K562 (cell line): Measurements from ENCODE around the gene RPL19. TPM values are rescaled to one million over a fixed set of nuclear protein-coding genes. Genes with fewer than 3 reads are reported as not detected.

Experiments used
- COPS2 ChIP-seq: fragments of 450-650 bp; conservative IDR thresholded peaks from 2 replicates; pipeline ENCODE4 v1.6.1; 2016; ENCODE audit warnings: mild to moderate bottlenecking, moderate library complexity
- DMBX1 ChIP-seq: fragments of 250-450 bp; sonication (Bioruptor Pico); IDR thresholded peaks from 2 replicates; pipeline ENCODE4 v1.8.0; 2022; ENCODE audit warnings: inconsistent platforms, mild to moderate bottlenecking, moderate library complexity, borderline replicate concordance
- ESRRA ChIP-seq: fragments of 450-650 bp; IDR thresholded peaks from 2 replicates; pipeline ENCODE4 v1.6.1; 2014; ENCODE audit warnings: low read depth, mild to moderate bottlenecking, moderate library complexity, borderline replicate concordance
- ETV5 ChIP-seq: sonication (generic); formaldehyde crosslinking; IDR thresholded peaks from 2 replicates; pipeline ENCODE4 v1.4.0; 2020; ENCODE audit warnings: low read depth, mild to moderate bottlenecking, missing genetic modification reagents
- FOXA1 ChIP-seq: fragments of 450-650 bp; IDR thresholded peaks from 2 replicates; pipeline ENCODE4 v1.6.1; 2016; ENCODE audit warnings: mild to moderate bottlenecking, borderline replicate concordance
- GATAD2B ChIP-seq: fragments of 450-650 bp; IDR thresholded peaks from 2 replicates; pipeline ENCODE4 v1.6.1; 2017; ENCODE audit warnings: mild to moderate bottlenecking, borderline replicate concordance
- HNRNPK ChIP-seq: fragments of 200-400 bp; formaldehyde crosslinking; IDR thresholded peaks from one replicate; pipeline ENCODE4 v1.6.1; 2018; ENCODE audit warnings: mild to moderate bottlenecking, low read depth, low read length; ENCODE audit not compliant: poor library complexity, severe bottlenecking
- HNRNPL ChIP-seq: fragments of 200-400 bp; formaldehyde crosslinking; IDR thresholded peaks from 2 replicates; pipeline ENCODE4 v1.6.1; 2017; ENCODE audit warnings: low read depth, mild to moderate bottlenecking, low read length
- KAT8 ChIP-seq: fragments of 450-650 bp; IDR thresholded peaks from 2 replicates; pipeline ENCODE4 v1.6.1; 2016; ENCODE audit warnings: low read depth, mild to moderate bottlenecking
- KLF1 ChIP-seq: fragments of 450-650 bp; IDR thresholded peaks from 2 replicates; pipeline ENCODE4 v1.6.1; 2016; ENCODE audit warnings: missing genetic modification characterization, missing compliant biosample characterization
- MLLT1 ChIP-seq, 2 experiments: fragments of 450-650 bp; IDR thresholded peaks; 2 replicates each; pipeline ENCODE4 v1.6.1; 2016
- PHB2 ChIP-seq: fragments of 450-650 bp; IDR thresholded peaks from 2 replicates; pipeline ENCODE4 v1.6.1; 2017; ENCODE audit warnings: low read depth
- SPI1 ChIP-seq: IDR thresholded peaks from 2 replicates; pipeline ENCODE4 v1.6.1; 2011; ENCODE audit warnings: low read depth, low read length, control low read depth, borderline replicate concordance
- TAL1 ChIP-seq: fragments of 450-650 bp; IDR thresholded peaks from 2 replicates; pipeline ENCODE4 v1.6.1; 2016; ENCODE audit warnings: mild to moderate bottlenecking
- TARDBP ChIP-seq: fragments of 450-650 bp; IDR thresholded peaks from 2 replicates; pipeline ENCODE4 v1.6.1; 2016
- ZEB2 ChIP-seq: fragments of 450-650 bp; IDR thresholded peaks from 2 replicates; pipeline ENCODE4 v1.6.1; 2016
- ZFX ChIP-seq: sonication (generic); formaldehyde crosslinking; IDR thresholded peaks from 2 replicates; pipeline ENCODE4 v1.8.0; 2022; ENCODE audit warnings: mild to moderate bottlenecking, missing genetic modification reagents, moderate library complexity
- ZNF175 ChIP-seq: fragments of 200-800 bp; sonication (Bioruptor generic); IDR thresholded peaks from 2 replicates; pipeline ENCODE4 v1.6.1; 2016; ENCODE audit warnings: low read depth, mild to moderate bottlenecking, missing genetic modification characterization, missing compliant biosample characterization
- ZNF511 ChIP-seq: sonication (generic); formaldehyde crosslinking; IDR thresholded peaks from 2 replicates; pipeline ENCODE4 v1.8.0; 2022; ENCODE audit warnings: mild to moderate bottlenecking, missing genetic modification reagents
- ZNF699 ChIP-seq: fragments of 250-450 bp; sonication (Bioruptor Pico); IDR thresholded peaks from 2 replicates; pipeline ENCODE4 v1.8.0; 2021; ENCODE audit warnings: mild to moderate bottlenecking, moderate library complexity; ENCODE audit not compliant: insufficient replicate concordance
- ZNF707 ChIP-seq: fragments of 250-450 bp; sonication (Bioruptor Pico); conservative IDR thresholded peaks from 2 replicates; pipeline ENCODE4 v1.8.0; 2022; ENCODE audit warnings: inconsistent platforms, mild to moderate bottlenecking, moderate library complexity
- ZSCAN29 ChIP-seq: fragments of 450-650 bp; IDR thresholded peaks from 2 replicates; pipeline ENCODE4 v1.6.1; 2017
- ZSCAN32 ChIP-seq: fragments of 450-650 bp; formaldehyde crosslinking; IDR thresholded peaks from 2 replicates; pipeline ENCODE4 v1.4.0; 2020; ENCODE audit warnings: mild to moderate bottlenecking, moderate library complexity
- polyA plus RNA-seq, 8 experiments: library from polyadenylated mRNA; depleted of rRNA in 4 of 8; stranded (reverse) in 5 of 8; unstranded in 3 of 8; fragments of >200 nt; fragmentation: Nextera tagmentation in 2 of 8; fragmentation: Illumina TruSeq in 1 of 8; extraction: Ambion mirVana in 2 of 8; extraction: Trizol in 1 of 8; gene quantifications; 2 replicates each; pipeline versions ENCODE4 v1.2.1 to v1.2.3, GENCODE V29; 2011 to 2014; ENCODE audit warnings: inconsistent platforms in 1 of 8, missing spikeins in 1 of 8
- total RNA-seq, 7 experiments: library from RNA; depleted of rRNA in 6 of 7; stranded (reverse); fragments of >200 nt in 6 of 7; fragmentation: Illumina TruSeq in 2 of 7; extraction: Trizol in 2 of 7; gene quantifications; 2 replicates each; pipeline versions ENCODE4 v1.2.1 to v1.2.3, GENCODE V29; 2011 to 2021; ENCODE audit warnings: low replicate concordance in 1 of 7
- TF ChIP-seq, protein P1 (sequence below): sonication (generic); formaldehyde crosslinking; IDR thresholded peaks from 2 replicates; pipeline ENCODE4 v1.8.1; 2023; ENCODE audit warnings: mild to moderate bottlenecking, missing genetic modification reagents
- TF ChIP-seq, protein P2 (sequence below): sonication (generic); formaldehyde crosslinking; IDR thresholded peaks from 2 replicates; pipeline ENCODE4 v1.8.0; 2022; ENCODE audit warnings: missing genetic modification reagents, mild to moderate bottlenecking, moderate library complexity, borderline replicate concordance

The RPL19 gene
- total and polyA plus RNA-seq, 9 of the 15 experiments (the other 6 are each of a cell fraction or from before 2014, with no cell fraction given) = 2,263 to 4,614 (median 3,727) TPM

GRCh38 chr17:39244600-39245570 is 44.8 kb downstream of the RPL19 start (continued):
- TF ChIP-seq MLLT1 (IDR thresholded peaks at IDR 0.05) = no peak
- TF ChIP-seq ZNF707 (CRISPR knock-in tag) = no peak
- no peak for TF ChIP-seq ZSCAN32
- TF ChIP-seq ZSCAN29 = no peak
- TF ChIP-seq FOXA1 = no peak
- no peak for TF ChIP-seq ZNF175
- no peak for TF ChIP-seq ZEB2
- TF ChIP-seq ZFX = no peak
- no peak for TF ChIP-seq TARDBP
- no peak for TF ChIP-seq KAT8
- no peak for TF ChIP-seq GATAD2B
- TF ChIP-seq, protein P1, sequence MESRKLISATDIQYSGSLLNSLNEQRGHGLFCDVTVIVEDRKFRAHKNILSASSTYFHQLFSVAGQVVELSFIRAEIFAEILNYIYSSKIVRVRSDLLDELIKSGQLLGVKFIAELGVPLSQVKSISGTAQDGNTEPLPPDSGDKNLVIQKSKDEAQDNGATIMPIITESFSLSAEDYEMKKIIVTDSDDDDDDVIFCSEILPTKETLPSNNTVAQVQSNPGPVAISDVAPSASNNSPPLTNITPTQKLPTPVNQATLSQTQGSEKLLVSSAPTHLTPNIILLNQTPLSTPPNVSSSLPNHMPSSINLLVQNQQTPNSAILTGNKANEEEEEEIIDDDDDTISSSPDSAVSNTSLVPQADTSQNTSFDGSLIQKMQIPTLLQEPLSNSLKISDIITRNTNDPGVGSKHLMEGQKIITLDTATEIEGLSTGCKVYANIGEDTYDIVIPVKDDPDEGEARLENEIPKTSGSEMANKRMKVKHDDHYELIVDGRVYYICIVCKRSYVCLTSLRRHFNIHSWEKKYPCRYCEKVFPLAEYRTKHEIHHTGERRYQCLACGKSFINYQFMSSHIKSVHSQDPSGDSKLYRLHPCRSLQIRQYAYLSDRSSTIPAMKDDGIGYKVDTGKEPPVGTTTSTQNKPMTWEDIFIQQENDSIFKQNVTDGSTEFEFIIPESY = no peak
- no peak for TF ChIP-seq ZNF699 (CRISPR knock-in tag)
- no peak for TF ChIP-seq HNRNPK
- no peak for TF ChIP-seq KLF1
- TF ChIP-seq TAL1 = no peak
- peak; percentile 32; the same call in 1 of the 2 replicates for TF ChIP-seq SPI1
- no peak for TF ChIP-seq ETV5 (CRISPR knock-in tag)
- no peak for TF ChIP-seq PHB2
- TF ChIP-seq HNRNPL = no peak
- TF ChIP-seq COPS2 = no peak
- no peak for TF ChIP-seq DMBX1
- TF ChIP-seq, protein P2, sequence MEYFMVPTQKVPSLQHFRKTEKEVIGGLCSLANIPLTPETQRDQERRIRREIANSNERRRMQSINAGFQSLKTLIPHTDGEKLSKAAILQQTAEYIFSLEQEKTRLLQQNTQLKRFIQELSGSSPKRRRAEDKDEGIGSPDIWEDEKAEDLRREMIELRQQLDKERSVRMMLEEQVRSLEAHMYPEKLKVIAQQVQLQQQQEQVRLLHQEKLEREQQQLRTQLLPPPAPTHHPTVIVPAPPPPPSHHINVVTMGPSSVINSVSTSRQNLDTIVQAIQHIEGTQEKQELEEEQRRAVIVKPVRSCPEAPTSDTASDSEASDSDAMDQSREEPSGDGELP (CRISPR knock-in tag) = peak; percentile 45; the same call in 1 of the 2 replicates
- TF ChIP-seq ESRRA = no peak
- TF ChIP-seq ZNF511 = no peak
